Panc1 (cell line): ENCODE measurements around the gene FAM234B. TPM values are rescaled to one million over a fixed set of nuclear protein-coding genes. Genes with fewer than 3 reads are reported as not detected.
"Not testable (repeated sequence)": the region's sequence is repeated elsewhere in the genome, so short reads cannot be mapped to it uniquely, and the experiment has no call there.

Source experiments
- ATAC-seq: fragments of 200-7000 bp; cut with Tn5 transposase; 2 replicates; pipeline ENCODE4 v1.9.1; 2020; ENCODE audit warnings: mild to moderate bottlenecking, moderate library complexity
- BruUV-seq: library from RNA; stranded (reverse); fragments of 400-500 nt; replicated peaks from 2 replicates; lab custom pipeline; 2021; lab: Mats Ljungman, UMichigan
- CTCF ChIA-PET: fragments of 300-600 bp; sonication (Branson Sonifier 250); formaldehyde crosslinking; loops from one replicate; lab custom pipeline; 2022; ENCODE audit warnings: antibody characterized with exemption; lab: Charles Lee
- POLR2A ChIA-PET: fragments of 300-600 bp; sonication (Branson Sonifier 250); formaldehyde crosslinking; loops from one replicate; lab custom pipeline; 2022; ENCODE audit warnings: antibody characterized with exemption; lab: Charles Lee
- DNase-seq: peaks from one replicate; pipeline ENCODE4 v3.0.0-alpha.2; 2010; ENCODE audit warnings: low read depth, low spot score
- H3K27ac ChIP-seq: 2 replicates; pipeline ENCODE4 v1.5.1; 2011; ENCODE audit warnings: mild to moderate bottlenecking, low read length, inconsistent platforms
- H3K27me3 ChIP-seq: fragments of 200-500 bp; sonication (Bioruptor generic); 2 replicates; pipeline ENCODE4 v1.6.0; 2014; ENCODE audit warnings: low read length, inconsistent platforms; ENCODE audit not compliant: control insufficient read depth, insufficient read depth
- H3K36me3 ChIP-seq: fragments of 200-500 bp; sonication (Bioruptor generic); 2 replicates; pipeline ENCODE4 v1.5.1; 2014; ENCODE audit warnings: inconsistent platforms, mild to moderate bottlenecking, low read length, moderate library complexity; ENCODE audit not compliant: control insufficient read depth, insufficient read depth
- H3K4me1 ChIP-seq: 2 replicates; pipeline ENCODE4 v1.5.1; 2011; ENCODE audit warnings: inconsistent platforms, mild to moderate bottlenecking, low read length, moderate library complexity; ENCODE audit not compliant: control insufficient read depth, insufficient read depth
- H3K4me3 ChIP-seq, 2 experiments: 2 replicates each; pipeline ENCODE4 v1.5.1; 2011 to 2012; ENCODE audit warnings: low read depth in 2 of 2, low read length in 2 of 2, mild to moderate bottlenecking in 2 of 2, inconsistent platforms in 1 of 2, moderate library complexity in 1 of 2
- H3K9me3 ChIP-seq: fragments of 200-500 bp; sonication (Bioruptor generic); 2 replicates; pipeline ENCODE4 v1.5.1; 2014; ENCODE audit warnings: low read depth, mild to moderate bottlenecking, inconsistent platforms, low read length, moderate library complexity; ENCODE audit not compliant: control insufficient read depth, insufficient read depth
- POLR2AphosphoS5 ChIP-seq: IDR thresholded peaks from 2 replicates; pipeline ENCODE4 v1.6.1; 2012; ENCODE audit warnings: mild to moderate bottlenecking, low read depth, low read length, moderate library complexity
- SIN3A ChIP-seq: IDR thresholded peaks from 2 replicates; pipeline ENCODE4 v1.6.1; 2012; ENCODE audit warnings: low read depth, mild to moderate bottlenecking, low read length, moderate library complexity, borderline replicate concordance; ENCODE audit not compliant: insufficient read depth
- TCF7L2 ChIP-seq: IDR thresholded peaks from 2 replicates; pipeline ENCODE4 v1.6.1; 2011; ENCODE audit warnings: mild to moderate bottlenecking, low read depth, low read length, inconsistent platforms
- in situ Hi-C: cut with HindIII; loops from 2 replicates; pipeline ENCODE4 v1.10.0; 2016; ENCODE audit warnings: low sequenced_read_pairs, low pct_unique_long_range_greater_than_20kb
- intact Hi-C: fragments of 100-400 bp; cut with micrococcal nuclease; formaldehyde crosslinking; loops from one replicate; pipeline ENCODE4 v1.10.0; 2022; ENCODE audit not compliant: unreplicated experiment
- total RNA-seq: library from RNA; stranded (reverse); gene quantifications from one replicate; pipeline ENCODE4 v1.2.1, GENCODE V29; 2021; ENCODE audit not compliant: unreplicated experiment
- TF ChIP-seq, protein P1 (sequence below): fragments of 450-650 bp; IDR thresholded peaks from 2 replicates; pipeline ENCODE4 v1.5.1; 2017; ENCODE audit warnings: mild to moderate bottlenecking
- TF ChIP-seq, protein P2 (sequence below), 2 experiments: IDR thresholded peaks; 2 replicates each; pipeline ENCODE4 v1.6.1; 2011 to 2012; ENCODE audit warnings: low read depth in 2 of 2, control low read depth in 1 of 2, low read length in 1 of 2, mild to moderate bottlenecking in 1 of 2, moderate library complexity in 1 of 2; ENCODE audit not compliant: insufficient read depth in 1 of 2

Gene FAM234B
- total RNA-seq, 1 experiment from 2014 or later, result 5.4 TPM

GRCh38 chr12:13052421-13052820, 8.2 kb downstream of the FAM234B start:
- H3K27me3 ChIP-seq, result no peaks in the 10 kb centered on the region
- no peaks in the 10 kb centered on the region for H3K4me1 ChIP-seq
- no peaks in the 10 kb centered on the region; the same call in 1 of the 2 replicates for H3K9me3 ChIP-seq
- intact Hi-C loops (no loop called here), in situ Hi-C loops (no loop called here)
- H3K36me3 ChIP-seq, result no peaks in the 10 kb centered on the region
- POLR2A ChIA-PET, result interaction anchor here (0.7 kb wide), 1 partner anchor 70 kb away, joined by 3 read pairs; no protein-coding TSS in a partner anchor
- TF ChIP-seq SIN3A (no peak), TCF7L2 (no peak), POLR2AphosphoS5 (no peak)
- TF ChIP-seq, protein P1, sequence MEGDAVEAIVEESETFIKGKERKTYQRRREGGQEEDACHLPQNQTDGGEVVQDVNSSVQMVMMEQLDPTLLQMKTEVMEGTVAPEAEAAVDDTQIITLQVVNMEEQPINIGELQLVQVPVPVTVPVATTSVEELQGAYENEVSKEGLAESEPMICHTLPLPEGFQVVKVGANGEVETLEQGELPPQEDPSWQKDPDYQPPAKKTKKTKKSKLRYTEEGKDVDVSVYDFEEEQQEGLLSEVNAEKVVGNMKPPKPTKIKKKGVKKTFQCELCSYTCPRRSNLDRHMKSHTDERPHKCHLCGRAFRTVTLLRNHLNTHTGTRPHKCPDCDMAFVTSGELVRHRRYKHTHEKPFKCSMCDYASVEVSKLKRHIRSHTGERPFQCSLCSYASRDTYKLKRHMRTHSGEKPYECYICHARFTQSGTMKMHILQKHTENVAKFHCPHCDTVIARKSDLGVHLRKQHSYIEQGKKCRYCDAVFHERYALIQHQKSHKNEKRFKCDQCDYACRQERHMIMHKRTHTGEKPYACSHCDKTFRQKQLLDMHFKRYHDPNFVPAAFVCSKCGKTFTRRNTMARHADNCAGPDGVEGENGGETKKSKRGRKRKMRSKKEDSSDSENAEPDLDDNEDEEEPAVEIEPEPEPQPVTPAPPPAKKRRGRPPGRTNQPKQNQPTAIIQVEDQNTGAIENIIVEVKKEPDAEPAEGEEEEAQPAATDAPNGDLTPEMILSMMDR, result no peak
- TF ChIP-seq, protein P2, sequence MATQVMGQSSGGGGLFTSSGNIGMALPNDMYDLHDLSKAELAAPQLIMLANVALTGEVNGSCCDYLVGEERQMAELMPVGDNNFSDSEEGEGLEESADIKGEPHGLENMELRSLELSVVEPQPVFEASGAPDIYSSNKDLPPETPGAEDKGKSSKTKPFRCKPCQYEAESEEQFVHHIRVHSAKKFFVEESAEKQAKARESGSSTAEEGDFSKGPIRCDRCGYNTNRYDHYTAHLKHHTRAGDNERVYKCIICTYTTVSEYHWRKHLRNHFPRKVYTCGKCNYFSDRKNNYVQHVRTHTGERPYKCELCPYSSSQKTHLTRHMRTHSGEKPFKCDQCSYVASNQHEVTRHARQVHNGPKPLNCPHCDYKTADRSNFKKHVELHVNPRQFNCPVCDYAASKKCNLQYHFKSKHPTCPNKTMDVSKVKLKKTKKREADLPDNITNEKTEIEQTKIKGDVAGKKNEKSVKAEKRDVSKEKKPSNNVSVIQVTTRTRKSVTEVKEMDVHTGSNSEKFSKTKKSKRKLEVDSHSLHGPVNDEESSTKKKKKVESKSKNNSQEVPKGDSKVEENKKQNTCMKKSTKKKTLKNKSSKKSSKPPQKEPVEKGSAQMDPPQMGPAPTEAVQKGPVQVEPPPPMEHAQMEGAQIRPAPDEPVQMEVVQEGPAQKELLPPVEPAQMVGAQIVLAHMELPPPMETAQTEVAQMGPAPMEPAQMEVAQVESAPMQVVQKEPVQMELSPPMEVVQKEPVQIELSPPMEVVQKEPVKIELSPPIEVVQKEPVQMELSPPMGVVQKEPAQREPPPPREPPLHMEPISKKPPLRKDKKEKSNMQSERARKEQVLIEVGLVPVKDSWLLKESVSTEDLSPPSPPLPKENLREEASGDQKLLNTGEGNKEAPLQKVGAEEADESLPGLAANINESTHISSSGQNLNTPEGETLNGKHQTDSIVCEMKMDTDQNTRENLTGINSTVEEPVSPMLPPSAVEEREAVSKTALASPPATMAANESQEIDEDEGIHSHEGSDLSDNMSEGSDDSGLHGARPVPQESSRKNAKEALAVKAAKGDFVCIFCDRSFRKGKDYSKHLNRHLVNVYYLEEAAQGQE (IDR thresholded peaks at IDR 0.05; ENCODE audit: insufficient read depth in 1 of 2, low read depth in 2 of 2, low read length in 1 of 2), result no peak
- H3K27ac ChIP-seq, result no peak overlapping the region
- ATAC-seq (no peak), DNase-seq (no peak)
- no TSS peak for BruUV-seq
- no peak overlapping the region for H3K4me3 ChIP-seq
- CTCF ChIA-PET, result no interaction called here

GRCh38 chr12:13053617-13054016, 9.4 kb downstream of the FAM234B start:
- H3K36me3 ChIP-seq, intact Hi-C loops, in situ Hi-C loops, POLR2A ChIA-PET, H3K4me3 ChIP-seq, H3K27ac ChIP-seq, H3K9me3 ChIP-seq, BruUV-seq, CTCF ChIA-PET, DNase-seq, H3K4me1 ChIP-seq, H3K27me3 ChIP-seq, ATAC-seq: not testable (repeated sequence)

- TF ChIP-seq, protein P2 (IDR thresholded peaks at IDR 0.05; ENCODE audit: insufficient read depth in 1 of 2, low read depth in 2 of 2, low read length in 1 of 2), result no peak
- Histone ChIP-seq H3K27me3 (no peaks in the 10 kb centered on the region), H3K9me3 (no peaks in the 10 kb centered on the region), H3K27ac (no peak overlapping the region), H3K36me3 (no peaks in the 10 kb centered on the region), H3K4me1 (no peaks in the 10 kb centered on the region), H3K4me3 (no peak overlapping the region)
- CTCF ChIA-PET, result no interaction called here
- intact Hi-C loops, result no loop called here
- DNase-seq (no peak), ATAC-seq (no peak)
- in situ Hi-C loops, result no loop called here
- BruUV-seq, result no TSS peak
- POLR2A ChIA-PET, result no interaction called here
Observed at GRCh38 chr12:13060581-13060980, 16.4 kb downstream of the FAM234B start.
